ENCODE measurements around the gene GZMM.

Gene GZMM

GRCh38 chr19:543910-544608 is at the start of gene GZMM:
TSS of gene GZMM (plus strand) at chr19:544053. CDS start at chr19:544072, 19 bp downstream.
- peak; percentile 45 to 56 for DNase-seq (ENCODE audit: low read depth in 2 of 2)

- no peak for DNase-seq (ENCODE audit: low read depth in 2 of 2)
Observed at GRCh38 chr19:494171-495080, 49.4 kb upstream of the GZMM start.

GRCh38 chr19:495081-495401 is 48.8 kb upstream of the GZMM start:
- no peak for DNase-seq (ENCODE audit: low read depth in 2 of 2)

- peak in 1 of 2 experiments; percentile 29 for DNase-seq (ENCODE audit: low read depth in 2 of 2)
Observed at GRCh38 chr19:495402-496111, 48.3 kb upstream of the GZMM start.

GRCh38 chr19:496112-496665 is 47.7 kb upstream of the GZMM start, which contains the start of gene MADCAM1:
TSS of gene MADCAM1 (plus strand) at chr19:496486. CDS start at chr19:496500, 14 bp downstream.
- no peak for DNase-seq (ENCODE audit: low read depth in 2 of 2)

- DNase-seq (ENCODE audit: low read depth in 2 of 2), result no peak
Observed at GRCh38 chr19:496986-497385, 46.9 kb upstream of the GZMM start.

- DNase-seq (ENCODE audit: low read depth in 2 of 2), result no peak
Observed at GRCh38 chr19:497491-497868, 46.4 kb upstream of the GZMM start.

GRCh38 chr19:497869-498510 is 45.9 kb upstream of the GZMM start:
- no peak for DNase-seq (ENCODE audit: low read depth in 2 of 2)

GRCh38 chr19:498511-498891 is 45.4 kb upstream of the GZMM start:
- no peak for DNase-seq (ENCODE audit: low read depth in 2 of 2)

- no peak for DNase-seq (ENCODE audit: low read depth in 2 of 2)
Observed at GRCh38 chr19:498977-499623, 44.8 kb upstream of the GZMM start.

GRCh38 chr19:501646-502045 is 42.2 kb upstream of the GZMM start:
- DNase-seq (ENCODE audit: low read depth in 2 of 2), result no peak

- DNase-seq (ENCODE audit: low read depth in 2 of 2), result no peak
Observed at GRCh38 chr19:504616-505015, 39.2 kb upstream of the GZMM start.

GRCh38 chr19:506404-507285 is 37.2 kb upstream of the GZMM start:
- DNase-seq (ENCODE audit: low read depth in 2 of 2), result peak; percentile 87 to 88

GRCh38 chr19:507286-508203 is 36.3 kb upstream of the GZMM start, which contains the start of gene TPGS1:
TSS of gene TPGS1 (plus strand) at chr19:507497. CDS start at chr19:507507, 10 bp downstream.
- DNase-seq (ENCODE audit: low read depth in 2 of 2), result peak; percentile 74 to 80

- DNase-seq (ENCODE audit: low read depth in 2 of 2), result no peak
Observed at GRCh38 chr19:508204-509150, 35.4 kb upstream of the GZMM start.

- DNase-seq (ENCODE audit: low read depth in 2 of 2), result peak; percentile 82 to 94
Observed at GRCh38 chr19:510606-511100, 33.2 kb upstream of the GZMM start.

- peak; percentile 54 to 69 for DNase-seq (ENCODE audit: low read depth in 2 of 2)
Observed at GRCh38 chr19:511101-511851, 32.6 kb upstream of the GZMM start.

Data from stimulated activated CD4-positive, alpha-beta T cell treated with anti-CD3 and anti-CD28 coated beads, Interleukin-12 subunit alpha, Interleukin-12 subunit beta, amount 100 ng/mL, for 24 hours (primary cell).